OCI-M2 (cell line): ENCODE data around the gene TSR2.

Source experiments
- DNase-seq: peaks from one replicate; lab custom pipeline; 2025; ENCODE audit not compliant: unreplicated experiment; lab: John Stamatoyannopoulos, UW

TSR2 gene

GRCh38 chrX:54439960-54440871, at the start of gene TSR2:
Gene TSR2 (plus strand): TSS chrX:54440404. CDS start chrX:54440422, 18 bp downstream.
- peak; percentile 59 for DNase-seq

- no peak for DNase-seq
Observed at GRCh38 chrX:54397113-54397512, 43.1 kb upstream of the TSR2 start.

- DNase-seq, result no peak
Observed at GRCh38 chrX:54407266-54407665, 32.9 kb upstream of the TSR2 start.

GRCh38 chrX:54411732-54412131, 28.5 kb upstream of the TSR2 start:
- no peak for DNase-seq

- no peak for DNase-seq
Observed at GRCh38 chrX:54413753-54414152, 26.5 kb upstream of the TSR2 start.

GRCh38 chrX:54415534-54416350, 24.5 kb upstream of the TSR2 start:
- DNase-seq, result peak; percentile 8

- no peak for DNase-seq
Observed at GRCh38 chrX:54416965-54417364, 23.2 kb upstream of the TSR2 start.

GRCh38 chrX:54419559-54420302, 20.5 kb upstream of the TSR2 start:
- no peak for DNase-seq

GRCh38 chrX:54422168-54422567, 18.0 kb upstream of the TSR2 start:
- no peak for DNase-seq

- no peak for DNase-seq
Observed at GRCh38 chrX:54423161-54423888, 16.9 kb upstream of the TSR2 start.

GRCh38 chrX:54427837-54428424, 12.3 kb upstream of the TSR2 start:
- DNase-seq, result no peak

- no peak for DNase-seq
Observed at GRCh38 chrX:54430519-54430918, 9.7 kb upstream of the TSR2 start.

- DNase-seq, result no peak
Observed at GRCh38 chrX:54435121-54435520, 5.1 kb upstream of the TSR2 start.

- DNase-seq, result no peak
Observed at GRCh38 chrX:54442790-54443189, 2.6 kb downstream of the TSR2 start.

- no peak for DNase-seq
Observed at GRCh38 chrX:54444752-54445151, 4.5 kb downstream of the TSR2 start.

- DNase-seq, result no peak
Observed at GRCh38 chrX:54446084-54446483, 5.9 kb downstream of the TSR2 start.

GRCh38 chrX:54447461-54447860, 7.3 kb downstream of the TSR2 start:
- no peak for DNase-seq

GRCh38 chrX:54449929-54450328, 9.7 kb downstream of the TSR2 start:
- no peak for DNase-seq

GRCh38 chrX:54452920-54453319, 12.7 kb downstream of the TSR2 start:
- DNase-seq, result no peak

GRCh38 chrX:54470054-54470760, 30.0 kb downstream of the TSR2 start:
- DNase-seq, result no peak
